DOHH2 (cell line): ENCODE results near the gene TMEM39B.

Experiments
- H3F3A ChIP-seq: fragments of 200-600 bp; sonication (generic), shearing (Covaris generic); 2 replicates; pipeline ENCODE4 v1.6.0; 2016; ENCODE audit warnings: antibody characterized with exemption, mild to moderate bottlenecking; ENCODE audit not compliant: control insufficient read depth, insufficient read depth
- H3K27ac ChIP-seq: fragments of 200-600 bp; sonication (generic); 2 replicates; pipeline ENCODE4 v1.5.1; 2014; ENCODE audit warnings: low read depth, mild to moderate bottlenecking, low read length, moderate library complexity
- H3K27me3 ChIP-seq: fragments of 200-600 bp; sonication (generic); 2 replicates; pipeline ENCODE4 v1.6.1; 2014; ENCODE audit warnings: mild to moderate bottlenecking, low read length, mixed read lengths; ENCODE audit not compliant: control insufficient read depth
- H3K36me3 ChIP-seq: fragments of 200-600 bp; sonication (generic); 2 replicates; pipeline ENCODE4 v1.6.1; 2014; ENCODE audit warnings: mild to moderate bottlenecking, low read length, moderate library complexity, mixed read lengths; ENCODE audit not compliant: control insufficient read depth
- H3K4me1 ChIP-seq: fragments of 200-600 bp; sonication (generic); 2 replicates; pipeline ENCODE4 v1.6.1; 2014; ENCODE audit warnings: mild to moderate bottlenecking, low read length, mixed read lengths; ENCODE audit not compliant: control insufficient read depth
- H3K4me2 ChIP-seq: fragments of 200-600 bp; sonication (generic); 2 replicates; pipeline ENCODE4 v1.6.0; 2014; ENCODE audit warnings: mild to moderate bottlenecking, low read length, moderate library complexity
- H3K4me3 ChIP-seq: fragments of 200-600 bp; sonication (generic); 2 replicates; pipeline ENCODE4 v1.5.1; 2014; ENCODE audit warnings: mild to moderate bottlenecking, low read length, mixed read lengths
- H3K79me2 ChIP-seq: fragments of 200-600 bp; sonication (generic); 2 replicates; pipeline ENCODE4 v1.6.1; 2014; ENCODE audit warnings: mild to moderate bottlenecking, low read length, mixed read lengths; ENCODE audit not compliant: control insufficient read depth
- H3K9me2 ChIP-seq: fragments of 200-600 bp; sonication (generic); replicated peaks from 2 replicates; pipeline ENCODE4 v1.6.1; 2014; ENCODE audit warnings: mild to moderate bottlenecking, low read length, mixed read lengths; ENCODE audit not compliant: control insufficient read depth
- H3K9me3 ChIP-seq: fragments of 200-600 bp; sonication (generic); 2 replicates; pipeline ENCODE4 v1.6.1; 2014; ENCODE audit warnings: antibody characterized with exemption, low read length, mixed read lengths; ENCODE audit not compliant: control insufficient read depth, insufficient read depth
- H4K20me1 ChIP-seq: fragments of 200-600 bp; sonication (generic); 2 replicates; pipeline ENCODE4 v1.6.0; 2014; ENCODE audit warnings: low read depth, mild to moderate bottlenecking, antibody characterized with exemption, low read length, moderate library complexity; ENCODE audit not compliant: control insufficient read depth, insufficient read depth
- CTCF ChIP-seq: fragments of 200-600 bp; sonication (generic); IDR thresholded peaks from one replicate; pipeline ENCODE4 v1.5.1; 2014; ENCODE audit warnings: antibody characterized with exemption, mild to moderate bottlenecking, low read depth, low read length; ENCODE audit not compliant: poor library complexity, severe bottlenecking
- EZH2phosphoT487 ChIP-seq: fragments of 200-600 bp; sonication (generic); IDR thresholded peaks from 2 replicates; pipeline ENCODE4 v1.6.1; 2017; ENCODE audit warnings: borderline replicate concordance, mild to moderate bottlenecking, antibody characterized with exemption, low read length, moderate library complexity, mixed read lengths

Gene TMEM39B

GRCh38 chr1:32035119-32035518, 37.6 kb upstream of the TMEM39B start:
- Histone ChIP-seq H3K27me3 (no peaks in the 10 kb centered on the region), H3K9me2 (no peaks in the 10 kb centered on the region), H3K79me2 (peaks cover 77% of the 10 kb centered on the region), H3K4me1 (no peaks in the 10 kb centered on the region), H3K27ac (no peak overlapping the region), H3K36me3 (peaks cover 94% of the 10 kb centered on the region), H3K4me2 (no peak overlapping the region), H3K4me3 (no peak overlapping the region), H3K9me3 (no peaks in the 10 kb centered on the region), H4K20me1 (0 out of 2 replicates have a peak, but pooled peaks cover 8% of the 10 kb centered on the region), H3F3A (peaks cover 10% of the 10 kb centered on the region)
- no peak for TF ChIP-seq EZH2phosphoT487
- TF ChIP-seq CTCF, result no peak

- Histone ChIP-seq H4K20me1 (0 out of 2 replicates have a peak, but pooled peaks cover 4% of the 10 kb centered on the region), H3K27me3 (no peaks in the 10 kb centered on the region), H3K4me2 (no peak overlapping the region), H3K36me3 (peaks cover 54% of the 10 kb centered on the region), H3K9me3 (no peaks in the 10 kb centered on the region), H3K9me2 (no peaks in the 10 kb centered on the region), H3F3A (peaks cover 12% of the 10 kb centered on the region; the same call in 1 of the 2 replicates), H3K79me2 (peaks cover 22% of the 10 kb centered on the region), H3K27ac (no peak overlapping the region), H3K4me1 (no peaks in the 10 kb centered on the region), H3K4me3 (no peak overlapping the region)
- TF ChIP-seq CTCF, result no peak
- no peak for TF ChIP-seq EZH2phosphoT487
These were observed 32.0 kb upstream of the TMEM39B start for GRCh38 chr1:32040711-32041110.

- H3K79me2 ChIP-seq, result peaks cover 8% of the 10 kb centered on the region
- peaks cover 41% of the 10 kb centered on the region for H3K36me3 ChIP-seq
- no peaks in the 10 kb centered on the region for H3K4me1 ChIP-seq
- H3K4me3 ChIP-seq, result no peak overlapping the region
- 0 out of 2 replicates have a peak, but pooled peaks cover 4% of the 10 kb centered on the region for H4K20me1 ChIP-seq
- H3F3A ChIP-seq, result peaks cover 12% of the 10 kb centered on the region; the same call in 1 of the 2 replicates
- H3K9me3 ChIP-seq, result no peaks in the 10 kb centered on the region
- no peaks in the 10 kb centered on the region for H3K9me2 ChIP-seq
- no peak overlapping the region for H3K27ac ChIP-seq
- no peak overlapping the region for H3K4me2 ChIP-seq
- no peak for TF ChIP-seq CTCF
- TF ChIP-seq EZH2phosphoT487, result no peak
- H3K27me3 ChIP-seq, result no peaks in the 10 kb centered on the region
These were observed 30.4 kb upstream of the TMEM39B start for GRCh38 chr1:32042330-32042729.
